WTC11 (cell line): Measurements from ENCODE around the gene PTPRG. TPM values are rescaled to one million over a fixed set of nuclear protein-coding genes. Genes with fewer than 3 reads are reported as not detected.
A peak's percentile ranks its signal among the peaks of the same experiment; 100 is the strongest.

Experiments
- ATAC-seq: fragments of 200-7000 bp; cut with Tn5 transposase; 2 replicates; pipeline ENCODE4 v1.10.0; 2021; ENCODE audit warnings: mild to moderate bottlenecking, moderate library complexity
- CTCF ChIA-PET: fragments of 300-600 bp; sonication (Branson Sonifier 250); formaldehyde crosslinking; loops from one replicate; lab custom pipeline; 2021; ENCODE audit warnings: antibody characterized with exemption; lab: Charles Lee
- POLR2A ChIA-PET: fragments of 350-600 bp; sonication (Branson Sonifier 250); formaldehyde crosslinking; loops from one replicate; lab custom pipeline; 2021; ENCODE audit warnings: antibody characterized with exemption; lab: Charles Lee
- DNase-seq: peaks from one replicate; pipeline ENCODE4 v3.0.0; 2021; ENCODE audit warnings: low spot score
- H3K27ac Mint-ChIP-seq: 2 replicates; pipeline ENCODE4 v1.8.0; 2021; ENCODE audit warnings: mixed read lengths
- H3K27me3 Mint-ChIP-seq: 2 replicates; pipeline ENCODE4 v1.8.0; 2021; ENCODE audit warnings: low read depth, mild to moderate bottlenecking, moderate library complexity, mixed read lengths
- H3K36me3 Mint-ChIP-seq: 2 replicates; pipeline ENCODE4 v1.8.0; 2021; ENCODE audit warnings: mixed read lengths
- H3K4me1 Mint-ChIP-seq: 2 replicates; pipeline ENCODE4 v1.8.0; 2022; ENCODE audit warnings: mixed read lengths
- H3K4me3 Mint-ChIP-seq: 2 replicates; pipeline ENCODE4 v1.8.0; 2021; ENCODE audit warnings: mild to moderate bottlenecking, moderate library complexity, mixed read lengths
- H3K9me3 Mint-ChIP-seq: 2 replicates; pipeline ENCODE4 v1.8.0; 2021; ENCODE audit warnings: mixed read lengths
- ATF1 ChIP-seq: sonication (generic); formaldehyde crosslinking; IDR thresholded peaks from 2 replicates; pipeline ENCODE4 v1.8.1; 2023; ENCODE audit warnings: mild to moderate bottlenecking, moderate library complexity, missing genetic modification reagents
- ATF2 ChIP-seq: sonication (generic); formaldehyde crosslinking; IDR thresholded peaks from 2 replicates; pipeline ENCODE4 v1.8.1; 2022; ENCODE audit warnings: low read depth, missing genetic modification reagents, borderline replicate concordance
- CREB1 ChIP-seq: sonication (generic); formaldehyde crosslinking; IDR thresholded peaks from 2 replicates; pipeline ENCODE4 v1.8.0; 2023; ENCODE audit warnings: mild to moderate bottlenecking, missing genetic modification reagents
- E2F4 ChIP-seq: sonication (generic); formaldehyde crosslinking; IDR thresholded peaks from 2 replicates; pipeline ENCODE4 v1.8.1; 2022; ENCODE audit warnings: low read depth, mild to moderate bottlenecking, moderate library complexity, missing genetic modification reagents, borderline replicate concordance
- E2F5 ChIP-seq: sonication (generic); formaldehyde crosslinking; IDR thresholded peaks from 2 replicates; pipeline ENCODE4 v1.8.1; 2022; ENCODE audit warnings: mild to moderate bottlenecking, moderate library complexity, missing genetic modification reagents
- GABPB1 ChIP-seq: sonication (generic); formaldehyde crosslinking; IDR thresholded peaks from 2 replicates; pipeline ENCODE4 v1.8.1; 2023; ENCODE audit warnings: mild to moderate bottlenecking, missing genetic modification reagents
- MAX ChIP-seq: sonication (generic); formaldehyde crosslinking; IDR thresholded peaks from 2 replicates; pipeline ENCODE4 v1.8.0; 2022; ENCODE audit warnings: mild to moderate bottlenecking, missing genetic modification reagents
- NFATC4 ChIP-seq: fragments of 250-450 bp; sonication (Bioruptor Pico); IDR thresholded peaks from 2 replicates; pipeline ENCODE4 v1.9.0; 2021; ENCODE audit warnings: mild to moderate bottlenecking
- NR3C1 ChIP-seq: sonication (generic); formaldehyde crosslinking; conservative IDR thresholded peaks from 2 replicates; pipeline ENCODE4 v1.8.1; 2023; ENCODE audit warnings: low read depth, mild to moderate bottlenecking, missing genetic modification reagents
- OVOL2 ChIP-seq: fragments of 250-450 bp; sonication (Bioruptor Pico); IDR thresholded peaks from 2 replicates; pipeline ENCODE4 v1.9.0; 2021; ENCODE audit warnings: mild to moderate bottlenecking, borderline replicate concordance
- RELA ChIP-seq: sonication (generic); formaldehyde crosslinking; IDR thresholded peaks from 2 replicates; pipeline ENCODE4 v1.8.1; 2022; ENCODE audit warnings: missing genetic modification reagents, mild to moderate bottlenecking, borderline replicate concordance
- SMAD3 ChIP-seq: sonication (generic); formaldehyde crosslinking; IDR thresholded peaks from 2 replicates; pipeline ENCODE4 v1.8.0; 2022; ENCODE audit warnings: missing genetic modification reagents, mild to moderate bottlenecking, borderline replicate concordance
- STAT6 ChIP-seq: sonication (generic); formaldehyde crosslinking; conservative IDR thresholded peaks from 2 replicates; pipeline ENCODE4 v1.8.1; 2023; ENCODE audit warnings: mild to moderate bottlenecking, low read depth, missing genetic modification reagents, moderate library complexity
- TP53 ChIP-seq: sonication (generic); formaldehyde crosslinking; IDR thresholded peaks from 2 replicates; pipeline ENCODE4 v1.8.1; 2023; ENCODE audit warnings: mild to moderate bottlenecking, missing genetic modification reagents
- ZNF138 ChIP-seq: sonication (generic); formaldehyde crosslinking; conservative IDR thresholded peaks from 2 replicates; pipeline ENCODE4 v1.8.1; 2022; ENCODE audit warnings: mild to moderate bottlenecking, moderate library complexity, missing genetic modification reagents
- ZNF219 ChIP-seq: sonication (generic); formaldehyde crosslinking; IDR thresholded peaks from 2 replicates; pipeline ENCODE4 v1.8.0; 2023; ENCODE audit warnings: missing genetic modification reagents, mild to moderate bottlenecking, borderline replicate concordance
- ZNF263 ChIP-seq: sonication (generic); formaldehyde crosslinking; IDR thresholded peaks from 2 replicates; pipeline ENCODE4 v1.8.1; 2022; ENCODE audit warnings: low read depth, mild to moderate bottlenecking, moderate library complexity, missing genetic modification reagents
- ZNF281 ChIP-seq: sonication (generic); formaldehyde crosslinking; IDR thresholded peaks from 2 replicates; pipeline ENCODE4 v1.8.0; 2023; ENCODE audit warnings: mild to moderate bottlenecking, missing genetic modification reagents
- ZNF425 ChIP-seq: fragments of 250-450 bp; sonication (Bioruptor Pico); conservative IDR thresholded peaks from 2 replicates; pipeline ENCODE4 v1.9.0; 2021; ENCODE audit warnings: mild to moderate bottlenecking
- ZNF671 ChIP-seq: fragments of 250-450 bp; sonication (Bioruptor Pico); IDR thresholded peaks from 2 replicates; pipeline ENCODE4 v1.8.0; 2021; ENCODE audit warnings: mild to moderate bottlenecking
- total RNA-seq: library from RNA; stranded (reverse); gene quantifications from 3 replicates; pipeline ENCODE4 v1.2.3, GENCODE V29; 2021

PTPRG gene
- total RNA-seq, 1 experiment from 2014 or later: 106 TPM

- TF ChIP-seq OVOL2: no peak
- TF ChIP-seq ZNF425 (CRISPR knock-in tag): no peak
- TF ChIP-seq, all 79 proteins: peak for 0
- ChIA-PET POLR2A (interaction anchor here (1.7 kb wide), 1 partner anchor 36 kb away, joined by 4 read pairs; no protein-coding TSS in a partner anchor), CTCF (interaction anchor here (2.9 kb wide), 1 partner anchor 48 kb away, joined by 10 read pairs; no protein-coding TSS in a partner anchor)
- Mint-ChIP-seq H3K9me3 (no peaks in the 10 kb centered on the region), H3K4me1 (peaks cover 91% of the 10 kb centered on the region), H3K27me3 (no peaks in the 10 kb centered on the region), H3K27ac (0 out of 2 replicates have a peak overlapping the region, but pooled peaks have one; percentile 9), H3K4me3 (no peak overlapping the region), H3K36me3 (no peaks in the 10 kb centered on the region)
- no peak for DNase-seq
- ATAC-seq: no peak
Observed at GRCh38 chr3:61889259-61889658, 327.9 kb downstream of the PTPRG start.

GRCh38 chr3:61890167-61890566, 328.8 kb downstream of the PTPRG start:
- H3K9me3 Mint-ChIP-seq: no peaks in the 10 kb centered on the region
- no peak for ATAC-seq
- peak overlapping the region; percentile 91 for H3K27ac Mint-ChIP-seq
- H3K27me3 Mint-ChIP-seq: no peaks in the 10 kb centered on the region
- no peak for TF ChIP-seq ZNF281 (CRISPR knock-in tag)
- TF ChIP-seq E2F5 (CRISPR knock-in tag): no peak
- TF ChIP-seq ZNF138: no peak
- TF ChIP-seq ATF2 (CRISPR knock-in tag): no peak
- TF ChIP-seq MAX (CRISPR knock-in tag): no peak
- TF ChIP-seq GABPB1 (CRISPR knock-in tag): no peak
- TF ChIP-seq TP53 (CRISPR knock-in tag): no peak
- no peak for DNase-seq
- peaks cover 91% of the 10 kb centered on the region for H3K4me1 Mint-ChIP-seq
- no peak overlapping the region for H3K4me3 Mint-ChIP-seq
- no peaks in the 10 kb centered on the region for H3K36me3 Mint-ChIP-seq
- CTCF ChIA-PET: interaction anchor here (0.5 to 2.9 kb wide), 4 partner anchors 16 to 95 kb away, joined by 3 to 10 read pairs (median 4); no protein-coding TSS in a partner anchor
- POLR2A ChIA-PET: interaction anchor here (1.7 kb wide), 1 partner anchor 37 kb away, joined by 4 read pairs; no protein-coding TSS in a partner anchor

- H3K4me3 Mint-ChIP-seq: no peak overlapping the region
- peaks cover 91% of the 10 kb centered on the region for H3K4me1 Mint-ChIP-seq
- DNase-seq (no peak), ATAC-seq (no peak)
- H3K27me3 Mint-ChIP-seq: no peaks in the 10 kb centered on the region
- ChIA-PET CTCF (interaction anchor here (0.6 to 2.9 kb wide), 4 partner anchors 15 to 176 kb away, joined by 3 to 10 read pairs (median 4); no protein-coding TSS in a partner anchor), POLR2A (interaction anchor here (1.7 kb wide), 1 partner anchor 37 kb away, joined by 4 read pairs; no protein-coding TSS in a partner anchor)
- H3K9me3 Mint-ChIP-seq: no peaks in the 10 kb centered on the region
- no peaks in the 10 kb centered on the region for H3K36me3 Mint-ChIP-seq
- peak overlapping the region; percentile 28; the same call in 1 of the 2 replicates for H3K27ac Mint-ChIP-seq
- TF ChIP-seq CREB1 (CRISPR knock-in tag) (no peak), ZNF219 (no peak), SMAD3 (CRISPR knock-in tag) (no peak), ZNF671 (no peak), NFATC4 (CRISPR knock-in tag) (no peak), RELA (no peak), E2F4 (CRISPR knock-in tag) (no peak), OVOL2 (no peak), STAT6 (CRISPR knock-in tag) (no peak), ZNF263 (CRISPR knock-in tag) (no peak), NR3C1 (CRISPR knock-in tag) (no peak), ATF1 (CRISPR knock-in tag) (no peak)
Observed at GRCh38 chr3:61890586-61890985, 329.2 kb downstream of the PTPRG start.
